OCI-LY1 (cell line): Measurements from ENCODE around the gene PIAS4.

ENCODE experiments used
- H2AFZ ChIP-seq: fragments of 200-600 bp; sonication (generic), shearing (Covaris generic); 2 replicates; pipeline ENCODE4 v1.6.0; 2014; ENCODE audit warnings: antibody characterized with exemption, mild to moderate bottlenecking, low read length
- H3F3A ChIP-seq: fragments of 200-600 bp; sonication (generic), shearing (Covaris generic); 2 replicates; pipeline ENCODE4 v1.6.0; 2014; ENCODE audit warnings: mild to moderate bottlenecking, antibody characterized with exemption, low read length, moderate library complexity; ENCODE audit not compliant: insufficient read depth
- H3K27ac ChIP-seq: fragments of 200-600 bp; sonication (generic); 2 replicates; pipeline ENCODE4 v1.5.1; 2014; ENCODE audit warnings: low read length, mixed run types, mild to moderate bottlenecking, low read depth; ENCODE audit not compliant: poor library complexity, severe bottlenecking
- H3K27me3 ChIP-seq: fragments of 200-600 bp; sonication (generic); 2 replicates; pipeline ENCODE4 v1.6.0; 2014; ENCODE audit warnings: antibody characterized with exemption, mild to moderate bottlenecking, low read length, moderate library complexity; ENCODE audit not compliant: insufficient read depth
- H3K36me3 ChIP-seq: fragments of 200-600 bp; sonication (generic); 2 replicates; pipeline ENCODE4 v1.6.1; 2014; ENCODE audit warnings: mild to moderate bottlenecking, antibody characterized with exemption, low read length, moderate library complexity, mixed read lengths; ENCODE audit not compliant: insufficient read depth
- H3K4me1 ChIP-seq: fragments of 200-600 bp; sonication (generic); 2 replicates; pipeline ENCODE4 v1.5.1; 2014; ENCODE audit warnings: mild to moderate bottlenecking, low read length, moderate library complexity; ENCODE audit not compliant: insufficient read depth, severe bottlenecking
- H3K4me2 ChIP-seq: fragments of 200-600 bp; sonication (generic), shearing (Covaris generic); 2 replicates; pipeline ENCODE4 v1.6.1; 2014; ENCODE audit warnings: low read length
- H3K4me3 ChIP-seq: fragments of 200-600 bp; sonication (generic); 2 replicates; pipeline ENCODE4 v1.5.1; 2014; ENCODE audit warnings: low read length, low read depth, mild to moderate bottlenecking, mixed read lengths; ENCODE audit not compliant: poor library complexity, severe bottlenecking
- H3K79me2 ChIP-seq: fragments of 200-600 bp; shearing (Covaris generic); 2 replicates; pipeline ENCODE4 v1.6.1; 2016; ENCODE audit warnings: mixed run types, low read length, mixed read lengths; ENCODE audit not compliant: insufficient read depth
- H3K9ac ChIP-seq: fragments of 200-600 bp; sonication (generic), shearing (Covaris generic); 2 replicates; pipeline ENCODE4 v1.6.1; 2014; ENCODE audit warnings: mild to moderate bottlenecking, low read length, mixed read lengths
- H3K9me2 ChIP-seq: fragments of 200-600 bp; sonication (generic), shearing (Covaris generic); 2 replicates; pipeline ENCODE4 v1.6.1; 2014; ENCODE audit warnings: low read depth, mild to moderate bottlenecking, low read length, mixed read lengths
- H3K9me3 ChIP-seq: fragments of 200-600 bp; shearing (Covaris generic); 2 replicates; pipeline ENCODE4 v1.6.1; 2014; ENCODE audit warnings: low read length, mixed read lengths
- H4K20me1 ChIP-seq: fragments of 200-600 bp; sonication (generic), shearing (Covaris generic); 2 replicates; pipeline ENCODE4 v1.6.0; 2016; ENCODE audit warnings: mild to moderate bottlenecking, low read length; ENCODE audit not compliant: insufficient read depth
- EZH2 ChIP-seq: fragments of 200-600 bp; sonication (generic), shearing (Covaris generic); IDR thresholded peaks from 2 replicates; pipeline ENCODE4 v1.8.0; 2017; ENCODE audit warnings: borderline replicate concordance, mixed run types, mild to moderate bottlenecking, antibody characterized with exemption, low read length, moderate library complexity, mixed read lengths
- TF ChIP-seq, protein P1 (sequence below): fragments of 200-600 bp; sonication (generic), shearing (Covaris generic); IDR thresholded peaks from 2 replicates; pipeline ENCODE4 v1.5.1; 2017; ENCODE audit warnings: mild to moderate bottlenecking, antibody characterized with exemption, low read length, moderate library complexity, mixed read lengths

The PIAS4 gene

DNA sequence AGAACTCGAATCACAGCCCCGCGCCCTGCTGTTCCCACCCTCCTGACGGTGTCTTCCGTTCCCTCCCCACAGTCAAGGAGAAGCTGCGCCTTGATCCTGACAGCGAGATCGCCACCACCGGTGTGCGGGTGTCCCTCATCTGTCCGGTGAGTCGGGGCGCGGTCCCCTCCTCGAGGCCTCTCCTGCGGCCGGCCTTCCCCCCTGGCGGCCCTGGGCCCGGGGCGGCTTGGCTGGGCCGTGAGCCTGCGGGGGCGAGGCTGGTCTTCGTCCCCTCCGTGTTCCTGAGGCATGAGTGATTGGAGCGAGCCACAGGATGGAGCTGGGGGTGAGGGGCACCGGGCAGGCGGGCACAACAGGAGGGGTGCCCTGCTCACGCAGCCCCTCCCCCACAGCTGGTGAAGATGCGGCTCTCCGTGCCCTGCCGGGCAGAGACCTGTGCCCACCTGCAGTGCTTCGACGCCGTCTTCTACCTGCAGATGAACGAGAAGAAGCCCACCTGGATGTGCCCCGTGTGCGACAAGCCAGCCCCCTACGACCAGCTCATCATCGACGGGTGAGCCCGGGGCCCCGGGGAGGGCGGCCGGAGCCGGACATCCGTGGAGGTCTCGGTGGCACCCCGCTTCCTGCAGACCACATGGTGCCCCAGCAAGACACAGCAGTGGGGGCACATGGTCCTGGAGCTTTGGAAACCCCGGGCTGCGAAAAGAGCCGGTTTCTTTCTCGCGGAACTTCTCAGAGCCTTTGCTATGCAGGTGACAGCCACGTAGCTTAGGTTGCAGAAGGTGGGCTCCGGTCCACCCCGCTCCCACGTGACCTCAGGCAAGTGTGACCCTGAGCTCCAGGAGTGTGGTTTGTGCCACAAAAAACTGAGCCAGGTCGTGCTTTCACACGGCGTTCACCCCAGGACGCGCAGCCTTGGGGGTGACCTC lies 25.8 kb downstream of the PIAS4 start:
- Histone ChIP-seq H3K4me3 (no peak overlapping the region), H3K79me2 (no peaks in the 10 kb centered on the region), H3K27me3 (no peaks in the 10 kb centered on the region), H3K27ac (no peak overlapping the region), H3K4me2 (no peak overlapping the region), H3K4me1 (no peaks in the 10 kb centered on the region), H3K36me3 (peaks cover 56% of the 10 kb centered on the region), H4K20me1 (no peaks in the 10 kb centered on the region), H3K9ac (no peak overlapping the region), H2AFZ (no peak overlapping the region), H3K9me2 (no peaks in the 10 kb centered on the region), H3K9me3 (no peaks in the 10 kb centered on the region), H3F3A (no peaks in the 10 kb centered on the region)
- TF ChIP-seq EZH2: no peak
- TF ChIP-seq, protein P1, sequence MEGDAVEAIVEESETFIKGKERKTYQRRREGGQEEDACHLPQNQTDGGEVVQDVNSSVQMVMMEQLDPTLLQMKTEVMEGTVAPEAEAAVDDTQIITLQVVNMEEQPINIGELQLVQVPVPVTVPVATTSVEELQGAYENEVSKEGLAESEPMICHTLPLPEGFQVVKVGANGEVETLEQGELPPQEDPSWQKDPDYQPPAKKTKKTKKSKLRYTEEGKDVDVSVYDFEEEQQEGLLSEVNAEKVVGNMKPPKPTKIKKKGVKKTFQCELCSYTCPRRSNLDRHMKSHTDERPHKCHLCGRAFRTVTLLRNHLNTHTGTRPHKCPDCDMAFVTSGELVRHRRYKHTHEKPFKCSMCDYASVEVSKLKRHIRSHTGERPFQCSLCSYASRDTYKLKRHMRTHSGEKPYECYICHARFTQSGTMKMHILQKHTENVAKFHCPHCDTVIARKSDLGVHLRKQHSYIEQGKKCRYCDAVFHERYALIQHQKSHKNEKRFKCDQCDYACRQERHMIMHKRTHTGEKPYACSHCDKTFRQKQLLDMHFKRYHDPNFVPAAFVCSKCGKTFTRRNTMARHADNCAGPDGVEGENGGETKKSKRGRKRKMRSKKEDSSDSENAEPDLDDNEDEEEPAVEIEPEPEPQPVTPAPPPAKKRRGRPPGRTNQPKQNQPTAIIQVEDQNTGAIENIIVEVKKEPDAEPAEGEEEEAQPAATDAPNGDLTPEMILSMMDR: no peak

DNA sequence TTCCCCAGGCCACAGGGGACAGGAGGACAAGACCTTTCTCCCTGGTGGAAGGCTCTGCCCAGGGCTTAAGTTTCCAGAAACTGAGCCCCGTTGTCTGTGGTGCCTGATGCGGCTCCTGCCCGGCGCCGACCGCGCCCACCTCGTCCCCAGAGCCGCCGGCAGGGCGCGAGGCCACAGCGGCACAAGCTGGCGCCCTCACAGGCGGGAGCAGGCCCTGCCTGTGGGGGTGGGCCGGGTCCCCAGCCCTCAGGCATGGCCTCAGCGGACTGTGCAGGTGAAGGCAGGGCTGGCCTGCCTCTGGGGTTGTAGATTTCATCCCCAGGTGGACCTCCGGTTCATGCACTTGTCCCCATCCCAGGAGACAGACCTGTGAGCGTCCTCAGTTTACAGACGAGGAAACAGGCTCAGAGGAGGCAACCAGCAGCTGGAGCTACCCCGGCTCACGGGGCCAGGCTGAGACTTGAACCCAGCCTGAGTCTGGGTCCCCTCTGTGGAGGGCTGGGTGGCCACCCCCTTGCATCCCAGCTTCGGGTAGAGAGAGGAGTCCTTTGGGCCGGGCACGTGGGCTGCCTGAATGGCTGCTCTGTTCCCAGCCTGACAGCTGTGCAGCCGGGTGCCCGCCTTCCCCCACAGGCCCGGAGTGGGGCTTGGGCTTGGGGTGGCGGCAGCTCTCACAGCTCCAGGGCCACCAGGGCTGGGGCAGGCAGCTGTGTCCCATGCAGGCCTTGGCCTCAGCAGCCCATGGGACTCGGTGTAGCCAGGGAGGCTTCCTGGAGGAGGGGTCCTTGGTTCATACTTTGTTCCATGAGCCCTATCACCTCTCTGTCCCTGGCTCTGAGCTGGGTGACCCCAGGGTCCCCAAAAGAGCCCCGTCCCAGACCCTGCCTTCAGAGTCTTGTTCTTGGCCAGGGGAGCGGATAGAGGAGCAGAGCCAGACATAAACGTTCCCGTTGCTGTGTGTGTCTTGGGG lies 26.8 kb downstream of the PIAS4 start:
- Histone ChIP-seq H3K4me1 (no peaks in the 10 kb centered on the region), H3K9me2 (no peaks in the 10 kb centered on the region), H3K9me3 (no peaks in the 10 kb centered on the region), H2AFZ (no peak overlapping the region), H3K4me2 (no peak overlapping the region), H4K20me1 (no peaks in the 10 kb centered on the region), H3K27ac (no peak overlapping the region), H3K79me2 (no peaks in the 10 kb centered on the region), H3F3A (no peaks in the 10 kb centered on the region), H3K9ac (no peak overlapping the region), H3K36me3 (peaks cover 56% of the 10 kb centered on the region), H3K4me3 (no peak overlapping the region), H3K27me3 (no peaks in the 10 kb centered on the region)
- no peak for TF ChIP-seq EZH2
- TF ChIP-seq, protein P1: no peak

- no peak overlapping the region for H3K4me2 ChIP-seq
- H3K79me2 ChIP-seq: no peaks in the 10 kb centered on the region
- H3K9me2 ChIP-seq: no peaks in the 10 kb centered on the region
- H3K36me3 ChIP-seq: peaks cover 56% of the 10 kb centered on the region
- no peak for TF ChIP-seq EZH2
- TF ChIP-seq, protein P1: no peak
- H3K9me3 ChIP-seq: no peaks in the 10 kb centered on the region
- H3K27ac ChIP-seq: no peak overlapping the region
- no peak overlapping the region for H2AFZ ChIP-seq
- H3K4me3 ChIP-seq: no peak overlapping the region
- H3K9ac ChIP-seq: no peak overlapping the region
- H3K4me1 ChIP-seq: no peaks in the 10 kb centered on the region
- no peaks in the 10 kb centered on the region for H3F3A ChIP-seq
- no peaks in the 10 kb centered on the region for H3K27me3 ChIP-seq
- no peaks in the 10 kb centered on the region for H4K20me1 ChIP-seq
Measured at GRCh38 chr19:4035018-4035566, 27.6 kb downstream of the PIAS4 start.
